Left forelimb (tissue), 1 donor: ENCODE data around the gene SENP6.
A peak's percentile ranks its signal among the peaks of the same experiment; 100 is the strongest.

Experiments used
- DNase-seq: peaks from one replicate; pipeline ENCODE4 v3.0.0-alpha.2; 2018; ENCODE audit warnings: low spot score

The SENP6 gene

DNA sequence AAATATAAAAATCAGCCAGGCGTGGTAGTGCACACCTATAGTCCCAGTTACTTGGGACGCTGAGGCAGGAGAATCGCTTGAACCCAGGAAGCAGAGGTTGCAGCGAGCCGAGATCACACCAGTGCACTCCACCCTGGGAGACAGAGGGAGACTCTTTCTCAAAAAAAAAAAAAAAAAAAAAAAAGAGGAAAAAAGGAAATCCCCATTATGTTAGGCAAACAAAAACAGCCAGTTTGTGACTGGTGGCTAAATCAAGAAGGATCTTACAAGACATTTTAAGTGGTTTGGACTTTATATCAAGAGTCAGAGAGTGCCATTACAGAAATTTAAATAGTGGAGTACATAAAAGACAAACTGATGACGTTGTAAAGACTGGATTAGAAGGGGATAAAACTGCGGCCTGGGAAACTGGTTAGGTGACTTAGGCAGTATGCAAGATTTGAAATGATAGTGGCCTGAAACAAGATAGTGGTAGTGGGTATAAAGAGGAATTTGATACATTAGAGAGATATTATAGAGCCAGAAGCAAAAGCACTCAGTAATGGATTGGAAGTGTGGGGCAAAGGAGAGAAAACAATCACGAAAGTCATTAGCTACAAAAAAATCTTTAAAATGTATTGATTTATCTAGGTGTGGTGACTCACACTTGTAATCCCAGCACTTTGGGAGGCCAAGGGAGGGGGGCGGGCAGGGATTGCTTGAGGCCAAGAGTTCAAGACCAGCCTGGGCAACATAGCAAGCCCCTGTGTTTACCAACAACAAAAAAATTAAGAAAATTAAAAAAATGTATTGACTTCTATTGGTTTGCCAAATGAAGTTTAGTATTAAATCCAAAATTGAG is 145.7 kb downstream of the SENP6 start:
- DNase-seq: no peak

DNA sequence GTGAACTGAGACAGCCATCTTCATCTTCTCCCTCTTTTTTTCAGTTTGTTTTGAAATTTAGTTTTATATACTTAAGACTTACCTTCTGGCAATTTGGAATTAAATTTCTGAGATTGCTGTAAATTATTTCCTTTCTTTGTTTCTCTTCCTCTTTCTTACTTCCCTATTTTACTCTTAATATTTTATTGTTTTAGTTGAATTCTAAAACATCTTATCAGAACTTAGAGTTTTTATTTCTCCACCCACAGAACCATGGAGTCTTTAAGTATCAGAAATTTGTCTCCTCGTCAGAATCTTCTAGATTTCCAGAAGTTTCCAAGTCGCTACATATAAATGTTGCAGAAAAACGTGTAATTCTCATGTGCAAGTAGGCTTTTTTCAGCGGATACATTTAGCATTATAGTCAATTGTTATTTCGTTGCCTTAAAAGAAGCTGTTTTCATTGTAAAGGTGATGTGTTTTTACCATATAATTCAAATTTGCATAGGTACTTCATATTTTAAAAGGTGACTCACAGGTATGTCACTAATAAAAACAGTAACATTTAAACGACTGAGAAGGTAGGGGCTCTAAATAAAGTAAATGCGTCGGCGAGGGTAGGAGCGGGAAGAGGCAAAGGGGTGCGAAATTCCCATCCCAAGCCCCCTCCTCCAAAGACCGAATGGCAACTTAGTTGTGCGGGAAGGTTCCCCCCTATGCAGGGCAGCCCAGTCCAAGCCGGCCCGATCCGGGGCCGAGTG is 146.5 kb downstream of the SENP6 start:
- DNase-seq: no peak

DNA sequence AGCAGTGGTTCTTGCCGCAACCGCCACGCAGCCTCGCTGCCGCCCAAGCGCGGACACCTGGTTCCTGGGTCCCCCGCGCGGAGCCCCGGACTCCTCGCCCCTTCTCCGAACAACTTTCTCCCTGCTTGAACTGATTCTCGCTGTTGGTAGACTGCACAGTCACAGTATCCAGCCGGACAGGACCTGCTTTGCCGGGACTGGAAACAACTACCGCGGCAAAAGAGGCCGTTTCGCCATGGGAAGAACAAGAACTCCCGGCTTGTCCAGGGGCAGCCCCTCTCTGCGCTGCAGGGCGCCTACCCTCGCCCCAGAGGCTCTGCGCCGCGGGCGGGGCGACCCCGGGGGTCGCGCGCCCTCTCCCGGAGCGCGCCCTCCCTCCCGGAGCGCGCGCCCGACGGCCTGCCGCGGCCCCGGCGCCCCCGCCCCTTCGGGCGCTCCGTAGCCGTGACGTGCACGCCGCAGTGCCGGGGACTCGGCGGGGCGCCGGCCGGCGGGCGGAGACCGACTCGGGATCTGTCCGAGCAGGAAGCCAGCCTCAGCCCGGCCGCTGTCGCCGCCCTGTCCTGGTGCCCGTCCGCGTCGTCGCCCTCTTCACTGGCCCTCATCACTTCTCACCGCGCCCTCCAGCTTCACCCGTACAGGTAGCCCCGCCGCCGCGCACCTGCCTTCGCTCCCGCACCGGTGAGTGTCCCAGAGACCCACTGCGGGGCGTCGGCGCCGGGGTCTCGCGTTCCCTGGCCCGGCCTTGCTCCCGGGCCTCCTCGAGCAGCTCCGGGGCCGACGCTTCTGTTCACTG is 147.3 kb downstream of the SENP6 start, which contains the start of gene MYO6:
MYO6 (plus strand) TSS at position 497 of the 796 bp plus-strand sequence. CDS start 68,309 bp downstream, outside the sequence.
- peak; percentile 84 for DNase-seq

DNA sequence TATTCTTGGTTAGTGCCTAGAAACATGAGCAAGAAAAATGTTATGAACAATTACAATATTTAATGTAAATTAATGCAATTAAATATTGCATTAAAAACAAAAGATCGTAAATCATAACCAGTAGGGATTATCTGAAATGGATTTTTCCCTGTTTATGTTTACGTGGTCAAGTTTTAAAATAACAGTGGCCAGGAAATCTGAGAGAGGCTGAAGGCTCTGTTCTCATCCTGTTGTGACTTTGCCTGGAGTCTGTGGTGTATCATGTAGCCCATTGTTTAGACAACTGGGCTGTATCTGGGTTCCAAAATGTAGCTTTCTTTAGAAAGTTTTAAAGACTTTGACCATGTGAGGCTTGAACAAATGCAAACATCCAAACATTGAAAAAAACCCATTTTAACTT is 149.8 kb downstream of the SENP6 start:
- DNase-seq: no peak

DNA sequence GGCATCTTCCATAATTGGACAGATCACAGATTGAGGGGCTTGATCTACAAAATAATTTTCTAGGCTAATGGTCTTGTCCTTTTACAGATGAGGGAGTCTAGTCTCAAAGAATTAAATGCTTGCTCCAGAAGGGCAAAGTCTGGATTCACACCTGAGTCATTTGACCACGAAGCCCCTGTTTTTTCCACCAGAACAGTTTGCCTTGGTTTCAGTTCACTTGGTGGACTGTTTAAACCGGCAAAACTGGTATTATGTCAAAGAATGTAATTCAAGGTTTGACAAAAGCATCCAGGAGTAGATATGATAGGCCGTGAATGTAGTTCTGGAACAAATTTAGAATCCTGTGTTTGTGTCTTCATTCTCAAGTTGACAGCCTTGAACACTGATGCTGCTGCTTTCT is 150.7 kb downstream of the SENP6 start:
- DNase-seq: no peak

DNA sequence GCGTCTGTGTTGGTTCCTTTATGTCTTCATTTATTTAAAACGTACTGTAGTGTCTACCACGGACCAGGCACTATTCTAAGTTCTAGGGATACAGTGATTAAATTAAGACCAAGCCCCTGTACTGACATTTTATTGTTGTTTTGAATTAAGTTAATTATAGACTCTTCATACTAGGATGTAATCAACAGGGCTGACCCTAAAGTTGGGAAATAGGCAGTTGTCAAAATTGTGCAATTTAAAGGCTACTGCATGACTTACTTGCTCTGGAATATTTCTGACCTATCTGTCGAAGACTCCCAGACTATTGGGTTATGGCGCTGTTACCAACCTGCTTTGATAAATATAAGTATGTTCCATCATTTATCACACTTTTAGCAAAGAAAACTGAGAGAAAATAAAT is 154.0 kb downstream of the SENP6 start:
- DNase-seq: no peak

DNA sequence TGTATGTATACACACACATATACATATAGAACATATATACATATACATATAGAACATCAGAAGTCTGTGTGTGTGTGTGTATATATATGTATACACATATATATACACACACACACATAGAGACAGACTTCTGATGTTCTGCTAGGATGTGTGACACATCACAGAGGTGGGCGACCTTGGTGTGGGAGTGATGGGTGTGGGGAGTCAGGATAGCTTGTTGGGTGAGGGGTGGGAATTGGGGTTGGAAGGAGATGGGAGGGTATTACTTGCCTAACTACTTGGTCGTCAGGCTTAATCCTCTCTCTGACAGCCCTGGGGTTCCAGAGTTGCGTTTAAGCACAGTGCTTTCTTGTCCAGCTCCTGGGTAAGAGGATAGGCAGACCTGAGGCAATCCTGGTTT is 155.6 kb downstream of the SENP6 start:
- DNase-seq: no peak

DNA sequence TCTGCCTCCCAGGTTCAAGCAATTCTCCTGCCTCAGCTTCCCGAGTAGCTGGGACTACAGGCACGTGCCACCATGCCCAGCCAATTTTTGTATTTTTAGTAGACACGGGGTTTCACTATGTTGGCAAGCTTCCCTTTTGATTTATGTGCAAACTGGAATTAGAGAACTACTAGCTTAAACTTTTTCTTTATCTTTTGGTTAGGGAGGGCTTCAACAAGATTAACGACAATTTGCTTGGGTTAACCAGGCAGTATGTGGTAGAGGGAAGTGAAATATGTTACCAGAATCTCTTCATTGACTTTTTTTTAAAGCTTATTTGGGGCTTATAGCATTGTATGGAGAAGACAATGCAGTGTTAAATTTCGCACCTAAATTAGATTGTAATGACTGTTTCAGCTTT is 156.4 kb downstream of the SENP6 start:
- no peak for DNase-seq

DNA sequence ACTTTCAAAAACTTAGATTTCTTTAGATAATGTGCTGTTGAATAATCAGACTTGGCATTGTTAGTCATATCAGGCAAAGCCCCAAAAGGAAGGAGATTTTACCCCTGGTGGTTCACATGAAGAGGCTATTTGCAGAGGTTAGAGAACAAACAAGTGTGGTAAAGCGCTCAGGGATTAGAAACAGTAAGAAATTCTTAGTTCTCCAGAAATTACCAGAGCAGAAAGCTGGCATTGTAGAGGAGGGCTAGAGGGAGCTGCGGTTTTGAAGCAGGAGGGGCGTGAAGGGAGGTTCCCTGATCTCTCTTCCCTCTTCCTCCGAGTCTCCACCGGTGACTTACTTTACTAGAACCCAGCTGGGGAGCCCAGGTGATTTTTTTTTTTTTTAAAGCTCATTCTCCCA is 157.5 kb downstream of the SENP6 start:
- DNase-seq: no peak

DNA sequence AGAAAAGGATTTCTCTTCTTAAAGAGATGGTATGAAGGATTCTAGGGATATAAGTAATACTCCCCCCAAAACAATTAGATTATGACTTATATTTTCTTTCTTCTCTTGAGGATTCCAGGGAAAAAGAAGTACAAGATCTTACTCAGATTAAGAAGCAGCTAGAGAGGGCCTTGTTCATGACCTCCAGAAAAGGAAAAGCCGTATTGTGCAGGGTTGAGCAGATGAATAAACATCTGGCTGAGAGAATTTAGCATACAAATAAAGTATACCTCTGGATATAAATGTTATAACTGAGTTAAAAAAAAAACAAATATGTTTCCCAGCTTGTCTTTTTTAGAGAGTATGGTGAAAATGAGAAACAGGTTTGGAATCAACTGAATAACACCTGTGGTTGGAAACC is 158.6 kb downstream of the SENP6 start:
- no peak for DNase-seq

DNA sequence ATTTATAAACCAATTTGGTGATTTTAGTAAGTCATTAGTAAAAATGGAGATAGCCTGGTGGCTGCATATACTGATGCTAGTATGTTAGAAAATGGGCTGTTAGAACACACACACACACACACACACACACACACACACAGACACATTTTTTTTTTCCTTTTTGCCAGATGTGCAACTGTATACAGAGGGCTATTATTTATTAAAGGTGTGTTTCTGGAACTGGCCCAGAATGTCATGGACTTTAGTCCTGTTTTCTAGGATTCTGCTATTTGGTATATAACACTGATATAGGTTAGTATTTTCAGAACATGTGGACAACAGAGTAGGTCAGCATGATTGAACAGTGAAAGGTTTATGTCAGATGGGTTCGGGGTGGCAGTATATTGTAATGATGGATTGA is 159.8 kb downstream of the SENP6 start:
- DNase-seq: no peak

DNA sequence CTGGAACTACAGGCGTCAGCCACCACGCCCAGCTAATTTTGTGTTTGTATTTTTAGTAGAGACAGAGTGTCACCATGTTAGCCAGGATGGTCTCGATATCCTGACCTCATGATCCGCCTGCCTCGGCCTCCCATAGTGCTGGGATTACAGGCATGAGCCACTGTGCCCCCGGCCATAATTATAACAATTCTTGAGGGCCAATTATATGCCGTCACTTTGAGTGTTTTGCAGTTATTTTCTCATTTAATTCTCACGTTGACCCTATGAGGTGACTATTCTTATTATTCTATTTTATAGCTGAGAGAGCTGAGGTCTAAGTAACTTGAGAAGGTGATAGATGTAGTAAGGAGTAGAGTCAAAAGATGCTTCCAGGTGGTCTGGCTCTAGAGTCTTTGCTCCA is 160.4 kb downstream of the SENP6 start:
- no peak for DNase-seq

DNA sequence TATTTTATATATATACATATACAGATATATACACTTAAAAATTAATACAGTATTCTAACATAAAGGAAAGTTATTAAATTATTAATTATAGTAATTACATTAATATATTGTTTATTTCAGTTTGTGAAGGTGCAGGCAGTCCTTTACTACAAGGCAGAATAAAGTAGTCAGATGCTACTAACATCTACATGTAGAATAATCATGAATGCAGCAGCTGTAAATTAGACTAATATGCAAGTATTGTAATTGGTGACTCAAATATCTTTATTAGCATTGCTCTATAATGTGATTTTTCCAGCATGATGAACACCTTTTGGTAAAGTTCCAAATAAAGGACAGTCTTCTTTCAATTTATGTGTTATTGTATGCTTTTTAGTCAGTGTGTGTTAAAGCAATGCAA is 164.7 kb downstream of the SENP6 start:
- no peak for DNase-seq
